Hair follicular keratinocyte (primary cell): ENCODE measurements around the gene NPC1. TPM values are rescaled to one million over a fixed set of nuclear protein-coding genes. Genes with fewer than 3 reads are reported as not detected.

Source experiments
- total RNA-seq: library from RNA; depleted of rRNA; stranded (reverse); fragments of >200 nt; gene quantifications from 2 replicates; pipeline ENCODE4 v1.2.3, GENCODE V29; 2015

The NPC1 gene
- 36.0 and 47.4 TPM in 2 replicates for total RNA-seq

GRCh38 chr18:23586249-23587196, at the start of gene NPC1:
Gene NPC1, minus strand, starts transcription at chr18:23586506. Its CDS starts 163 bp downstream, at chr18:23586343.

DNA sequence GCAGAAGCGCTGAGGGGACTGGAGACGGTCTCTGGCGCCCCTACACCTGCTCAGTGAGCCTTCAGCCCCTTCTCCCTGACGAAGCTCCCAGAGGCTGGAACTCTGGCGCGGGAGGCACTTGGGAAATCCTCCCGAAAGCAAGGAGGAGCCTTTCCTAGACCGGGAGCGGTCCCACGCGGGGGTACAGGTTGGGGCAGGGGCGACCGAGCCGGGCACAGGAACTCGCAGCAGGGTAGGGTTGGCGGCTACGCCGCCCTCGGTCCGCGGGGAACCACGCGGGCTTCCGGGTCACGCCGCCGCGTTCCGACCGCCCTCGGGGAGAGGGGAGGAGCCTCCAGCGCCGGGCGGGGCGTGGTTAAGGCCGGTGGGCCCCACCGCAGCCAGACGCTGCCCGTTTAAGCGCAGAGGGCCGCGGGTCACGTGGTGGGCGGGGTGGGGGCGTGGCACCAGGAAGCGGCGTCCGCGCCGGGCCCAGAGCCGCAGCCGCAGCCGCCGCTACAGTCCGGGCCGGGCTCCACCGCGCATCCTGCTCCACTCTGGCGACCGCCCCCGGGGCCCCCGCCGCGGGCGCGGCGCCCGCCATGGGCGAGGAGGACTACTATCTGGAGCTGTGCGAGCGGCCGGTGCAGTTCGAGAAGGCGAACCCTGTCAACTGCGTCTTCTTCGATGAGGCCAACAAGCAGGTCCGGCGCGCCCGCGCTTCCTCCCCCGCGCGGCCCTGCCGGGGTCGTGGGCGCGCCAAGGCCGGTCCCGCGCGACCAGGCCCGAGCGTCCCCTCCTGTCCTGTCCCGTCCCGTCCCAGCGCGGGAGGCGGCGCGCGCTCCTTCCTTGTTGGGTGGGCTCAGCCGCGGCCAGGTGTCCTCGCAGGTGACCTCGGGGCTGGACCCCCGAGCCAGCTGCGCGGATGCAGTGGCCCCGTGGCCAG, 83.0 kb downstream of the NPC1 start, which contains the start of gene RMC1:
TSS of gene RMC1 (plus strand) at position 474 of the 925 bp plus-strand sequence. CDS start at position 582, 108 bp downstream.

Other genes with a start within 250 kb of the NPC1 start
- gene RIOK3, start 133.2 kb downstream of the NPC1 start, total RNA-seq = 30.2 and 71.8 TPM in 2 replicates
- gene RMC1, start 83.0 kb downstream of the NPC1 start, total RNA-seq = 20.7 and 22.7 TPM in 2 replicates
- 4.1 and 8.5 TPM in 2 replicates for gene ANKRD29, start 76.4 kb upstream of the NPC1 start, total RNA-seq
- gene LAMA3, start 102.9 kb upstream of the NPC1 start, total RNA-seq = 608 and 1,811 TPM in 2 replicates